Measurements from ENCODE around the gene ZNF785. TPM values are rescaled to one million over a fixed set of nuclear protein-coding genes. Genes with fewer than 3 reads are reported as not detected.

The ZNF785 gene
- total RNA-seq, 1 donor from 2014 or later: 31.9 TPM

DNA sequence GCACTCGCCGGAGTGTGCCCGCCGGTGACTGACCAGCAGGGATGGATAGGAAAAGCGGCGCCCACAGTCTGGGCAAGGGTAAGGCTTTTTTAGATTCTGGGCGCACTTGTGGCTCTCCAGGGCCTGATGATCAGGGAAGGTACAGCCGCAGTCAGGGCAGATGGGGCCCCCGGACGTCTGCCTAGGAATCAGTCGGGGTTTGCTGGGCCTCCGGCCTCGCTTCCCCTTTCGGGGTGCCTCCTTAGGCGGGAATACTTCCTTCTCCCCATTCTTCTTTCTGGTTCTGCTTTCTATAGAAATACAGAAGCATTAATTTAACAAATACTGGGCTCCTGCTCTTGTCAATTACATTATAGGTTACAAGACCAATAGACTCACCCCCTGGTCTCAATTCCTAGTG, 19.7 kb upstream of the ZNF785 start:
- H3K9me3 Mint-ChIP-seq: peaks cover 5% of the 10 kb centered on the region
- no peak overlapping the region for H3K27ac Mint-ChIP-seq
- peaks cover 4% of the 10 kb centered on the region for H3K4me1 Mint-ChIP-seq
- H3K36me3 Mint-ChIP-seq: peaks cover 29% of the 10 kb centered on the region
- H3K27me3 Mint-ChIP-seq (ENCODE audit: low read depth): no peaks in the 10 kb centered on the region
- TF ChIP-seq CTCF (IDR thresholded peaks at IDR 0.05; ENCODE audit: unreplicated experiment): no peak
- DNase-seq (ENCODE audit: low spot score in 2 of 2, unreplicated experiment in 2 of 2): no peak
- H3K4me3 Mint-ChIP-seq: no peak overlapping the region

- H3K4me3 Mint-ChIP-seq: no peak overlapping the region
- no peaks in the 10 kb centered on the region for H3K27me3 Mint-ChIP-seq (ENCODE audit: low read depth)
Measured at GRCh38 chr16:30604316-30604947, 18.9 kb upstream of the ZNF785 start.

DNA sequence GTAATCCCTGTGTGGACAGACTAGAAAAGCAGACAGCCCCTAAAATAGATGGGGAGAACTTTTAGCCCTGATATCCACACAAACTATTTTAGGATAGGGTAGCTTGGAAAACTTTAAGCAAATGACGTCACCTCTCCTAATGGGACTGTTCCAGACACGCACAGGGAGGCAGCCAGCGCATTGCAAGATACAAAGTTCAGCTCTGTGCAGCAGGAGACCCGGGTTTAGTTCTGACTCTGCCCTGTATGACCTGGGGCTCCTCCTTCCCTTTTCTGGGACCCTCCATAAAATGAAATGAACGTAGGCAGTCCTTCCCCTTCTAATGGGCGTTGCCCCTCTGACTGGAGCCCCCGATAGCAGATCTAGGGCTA, 18.4 kb upstream of the ZNF785 start:
- H3K36me3 Mint-ChIP-seq: peaks cover 29% of the 10 kb centered on the region
- TF ChIP-seq CTCF (IDR thresholded peaks at IDR 0.05; ENCODE audit: unreplicated experiment): no peak
- DNase-seq (ENCODE audit: low spot score in 2 of 2, unreplicated experiment in 2 of 2): no peak

More at GRCh38 chr16:30604316-30604947, 18.9 kb upstream of the ZNF785 start:
- peaks cover 4% of the 10 kb centered on the region for H3K4me1 Mint-ChIP-seq
- peaks cover 29% of the 10 kb centered on the region for H3K36me3 Mint-ChIP-seq
- no peak for DNase-seq (ENCODE audit: low spot score in 2 of 2, unreplicated experiment in 2 of 2)
- peaks cover 5% of the 10 kb centered on the region for H3K9me3 Mint-ChIP-seq
- TF ChIP-seq CTCF (IDR thresholded peaks at IDR 0.05; ENCODE audit: unreplicated experiment): no peak
- no peak overlapping the region for H3K27ac Mint-ChIP-seq

DNA sequence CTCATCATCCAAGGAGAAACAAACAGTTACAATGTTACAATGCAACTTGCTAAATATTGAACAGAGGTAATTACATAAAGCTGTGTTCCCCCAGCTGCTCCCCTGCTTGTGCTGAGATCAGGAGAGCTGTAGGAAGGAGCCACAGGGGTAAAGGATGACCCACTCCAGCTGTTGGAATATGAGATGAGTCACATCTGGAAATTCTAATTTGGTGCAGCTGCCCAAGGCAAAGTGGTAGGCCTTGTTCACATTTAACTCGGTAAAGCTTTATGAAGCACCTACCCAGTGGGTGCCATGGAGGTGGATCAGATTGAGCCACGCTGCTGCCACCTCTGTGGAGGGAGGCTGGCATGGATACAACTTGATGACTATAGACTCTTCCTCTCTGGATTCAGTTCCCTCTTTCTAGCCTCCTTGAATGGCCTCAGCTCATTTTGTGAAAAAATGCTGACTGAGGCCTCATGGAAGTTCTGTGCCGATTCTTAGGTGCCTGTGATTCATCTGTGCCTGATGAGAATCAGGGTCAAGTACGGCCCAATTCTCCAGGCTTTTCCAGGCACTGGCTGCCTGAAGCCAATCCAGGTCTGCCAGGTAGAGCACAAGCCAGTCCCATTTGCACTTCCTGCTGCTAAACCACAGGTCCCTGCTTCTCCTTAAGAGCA, 17.2 kb upstream of the ZNF785 start:
- Mint-ChIP-seq H3K9me3 (peaks cover 5% of the 10 kb centered on the region), H3K36me3 (peaks cover 29% of the 10 kb centered on the region), H3K4me1 (no peaks in the 10 kb centered on the region), H3K27ac (no peak overlapping the region), H3K27me3 (ENCODE audit: low read depth) (no peaks in the 10 kb centered on the region), H3K4me3 (no peak overlapping the region)
- no peak for DNase-seq (ENCODE audit: low spot score in 2 of 2, unreplicated experiment in 2 of 2)
- no peak for TF ChIP-seq CTCF (IDR thresholded peaks at IDR 0.05; ENCODE audit: unreplicated experiment)

More for the DNA sequence above, 18.4 kb upstream of the ZNF785 start:
- H3K27me3 Mint-ChIP-seq (ENCODE audit: low read depth): no peaks in the 10 kb centered on the region
- H3K4me1 Mint-ChIP-seq: peaks cover 3% of the 10 kb centered on the region
- no peak overlapping the region for H3K27ac Mint-ChIP-seq
- H3K9me3 Mint-ChIP-seq: peaks cover 5% of the 10 kb centered on the region
- H3K4me3 Mint-ChIP-seq: no peak overlapping the region

DNA sequence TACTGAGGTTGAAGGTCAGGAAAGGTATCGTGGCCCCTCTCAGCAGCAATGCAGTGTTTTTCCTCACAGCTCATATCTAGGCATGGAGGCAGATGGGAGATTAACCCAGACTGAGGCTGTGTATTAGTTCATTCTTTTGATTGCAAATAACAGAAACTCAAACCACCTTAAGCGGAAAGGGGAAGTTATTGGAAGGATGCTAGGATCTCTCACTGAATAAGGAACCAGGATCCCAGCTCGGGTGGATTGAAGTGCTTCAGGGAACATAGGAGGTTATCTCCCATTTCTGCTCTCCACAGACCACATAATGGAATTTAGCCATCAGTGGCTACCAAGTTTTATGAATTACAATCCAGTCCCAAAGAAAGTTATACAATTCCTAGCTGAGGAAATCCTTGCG, 16.5 kb upstream of the ZNF785 start:
- Mint-ChIP-seq H3K27ac (no peak overlapping the region), H3K9me3 (peaks cover 5% of the 10 kb centered on the region), H3K4me3 (no peak overlapping the region), H3K36me3 (peaks cover 29% of the 10 kb centered on the region), H3K27me3 (ENCODE audit: low read depth) (no peaks in the 10 kb centered on the region), H3K4me1 (no peaks in the 10 kb centered on the region)
- TF ChIP-seq CTCF (IDR thresholded peaks at IDR 0.05; ENCODE audit: unreplicated experiment): no peak
- no peak for DNase-seq (ENCODE audit: low spot score in 2 of 2, unreplicated experiment in 2 of 2)

Data from mesothelial cell of epicardium (in vitro differentiated cells).